ENCODE data around the gene TRPM1. TPM values are rescaled to one million over a fixed set of nuclear protein-coding genes. Genes with fewer than 3 reads are reported as not detected.
A peak's percentile ranks its signal among the peaks of the same experiment; 100 is the strongest.

The TRPM1 gene
- total RNA-seq, 6 donors from 2014 or later, result not detected

GRCh38 chr15:30991255-30992235 is 110.0 kb downstream of the TRPM1 start, which contains the start of gene MTMR10:
Gene MTMR10, minus strand, starts transcription at chr15:30991628. Its CDS starts 122 bp downstream, at chr15:30991506.
- WGBS, 2 donors, result 0 to 1% methylated on average over 12 to 82 of the region's 114 CpGs
- peaks cover 0 to 9% (median 0%) of the 10 kb centered on the region in 4 donors for H3K36me3 ChIP-seq
- peak within 1 kb of the TSS; percentile 92 to 99 (median 98) for H3K27ac ChIP-seq
- peak within 1 kb of the TSS; percentile 50 to 94 (median 74) for H3K4me3 ChIP-seq
- ATAC-seq (ENCODE audit: low FRiP score in 2 of 2), result peak; percentile 96 to 99
- no peaks in the 10 kb centered on the region for H3K9me3 ChIP-seq
- DNase-seq, result peak; percentile 76 to 97
- TF ChIP-seq POLR2A (IDR thresholded peaks at IDR 0.05) (peak in 3 of 4 donors; percentile 85 to 95 (median 93)), CTCF (IDR thresholded peaks at IDR 0.05) (peak in 2 of 6 experiments; percentile 19 to 26), POLR2AphosphoS5 (IDR thresholded peaks at IDR 0.05) (peak; percentile 65 to 86), EP300 (IDR thresholded peaks at IDR 0.05) (no peak)
- peaks cover 16 to 39% (median 26%) of the 10 kb centered on the region in 4 donors for H3K4me1 ChIP-seq
- no peaks in the 10 kb centered on the region for H3K27me3 ChIP-seq

DNA sequence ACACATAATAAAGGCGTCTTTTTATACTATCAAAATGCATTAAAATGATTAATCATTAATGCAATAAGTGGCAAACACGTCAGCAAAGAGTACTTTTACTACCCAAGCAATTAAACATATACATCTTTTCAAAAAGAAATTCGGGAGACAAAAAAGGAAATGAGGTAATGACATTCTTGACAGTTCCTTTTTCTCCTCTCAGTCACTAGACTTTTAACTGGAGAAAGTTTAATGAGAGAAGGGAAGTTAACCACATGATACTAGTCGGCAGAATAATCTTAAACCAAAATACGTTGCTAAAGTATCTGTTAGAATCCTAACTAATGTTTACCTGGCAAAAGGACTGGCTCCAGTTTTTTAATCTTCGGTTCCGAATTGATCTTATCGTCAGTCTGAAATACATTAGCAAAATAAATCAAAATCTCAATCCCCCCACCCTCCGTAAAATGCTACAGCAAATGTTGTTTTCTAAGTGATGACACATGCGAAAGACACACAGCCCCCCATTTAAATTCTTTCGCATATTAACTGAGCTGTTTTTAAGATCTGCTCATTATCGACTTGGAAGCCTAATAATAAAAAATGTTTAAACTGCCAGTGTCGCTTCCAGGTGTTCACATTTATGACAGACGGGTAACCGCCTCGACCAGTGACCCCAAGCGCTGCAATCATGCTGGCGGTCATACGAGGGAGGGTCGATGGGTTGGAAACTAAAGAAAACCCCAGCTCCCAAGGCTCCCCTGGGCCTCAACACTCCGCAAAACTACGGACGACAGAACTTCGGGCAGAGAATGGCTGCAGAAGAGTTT is 110.9 kb downstream of the TRPM1 start:
- peak; percentile 19 to 28 for ATAC-seq (ENCODE audit: low FRiP score in 2 of 2)

DNA sequence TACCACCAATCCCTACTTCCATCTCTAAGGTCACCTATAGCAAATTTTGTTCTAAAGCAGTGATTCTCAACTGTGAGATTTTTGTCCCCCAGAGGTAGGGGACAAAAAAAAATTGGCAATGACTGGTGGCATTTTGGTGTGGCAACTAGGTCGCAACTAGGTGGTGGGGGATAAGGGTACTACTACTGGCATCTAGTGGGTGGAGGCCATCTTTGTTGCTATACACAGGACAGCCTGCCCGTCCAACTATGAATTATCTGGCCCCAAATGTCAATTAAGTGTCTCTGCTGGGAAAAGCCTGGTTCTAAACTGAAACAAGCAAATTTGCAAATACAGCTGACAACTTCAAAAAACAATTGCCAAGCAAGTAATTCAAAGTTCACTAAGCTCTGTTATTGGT is 111.5 kb downstream of the TRPM1 start:
- Histone ChIP-seq H3K9me3 (no peaks in the 10 kb centered on the region), H3K4me1 (peaks cover 28 to 51% (median 37%) of the 10 kb centered on the region in 4 donors), H3K4me3 (peak overlapping the region in 3 of 4 donors; percentile 57 to 94 (median 91)), H3K36me3 (peaks cover 0 to 23% (median 5%) of the 10 kb centered on the region in 4 donors), H3K27me3 (no peaks in the 10 kb centered on the region), H3K27ac (peak overlapping the region in 3 of 4 donors; percentile 29 to 99 (median 92))
- WGBS, 2 donors, result 46 to 49% methylated on average over 2 of the region's 2 CpGs
- TF ChIP-seq CTCF (IDR thresholded peaks at IDR 0.05), result peak in 1 of 6 experiments; percentile 20
- TF ChIP-seq EP300 (IDR thresholded peaks at IDR 0.05), result no peak
- DNase-seq, result no peak
- ATAC-seq (ENCODE audit: low FRiP score in 2 of 2), result no peak

More for the DNA sequence above, 110.9 kb downstream of the TRPM1 start:
- WGBS, 2 donors, result 3 to 4% methylated on average over 20 to 24 of the region's 24 CpGs
- peaks cover 0 to 17% (median 5%) of the 10 kb centered on the region in 4 donors for H3K36me3 ChIP-seq
- TF ChIP-seq EP300 (IDR thresholded peaks at IDR 0.05) (no peak), POLR2AphosphoS5 (IDR thresholded peaks at IDR 0.05) (no peak), CTCF (IDR thresholded peaks at IDR 0.05) (no peak), POLR2A (IDR thresholded peaks at IDR 0.05) (no peak)
- no peak for DNase-seq
- H3K9me3 ChIP-seq, result no peaks in the 10 kb centered on the region
- H3K27me3 ChIP-seq, result no peaks in the 10 kb centered on the region
- H3K27ac ChIP-seq, result peak overlapping the region; percentile 92 to 99 (median 98)
- H3K4me1 ChIP-seq, result peaks cover 22 to 45% (median 31%) of the 10 kb centered on the region in 4 donors
- H3K4me3 ChIP-seq, result peak overlapping the region; percentile 50 to 94 (median 74)

DNA sequence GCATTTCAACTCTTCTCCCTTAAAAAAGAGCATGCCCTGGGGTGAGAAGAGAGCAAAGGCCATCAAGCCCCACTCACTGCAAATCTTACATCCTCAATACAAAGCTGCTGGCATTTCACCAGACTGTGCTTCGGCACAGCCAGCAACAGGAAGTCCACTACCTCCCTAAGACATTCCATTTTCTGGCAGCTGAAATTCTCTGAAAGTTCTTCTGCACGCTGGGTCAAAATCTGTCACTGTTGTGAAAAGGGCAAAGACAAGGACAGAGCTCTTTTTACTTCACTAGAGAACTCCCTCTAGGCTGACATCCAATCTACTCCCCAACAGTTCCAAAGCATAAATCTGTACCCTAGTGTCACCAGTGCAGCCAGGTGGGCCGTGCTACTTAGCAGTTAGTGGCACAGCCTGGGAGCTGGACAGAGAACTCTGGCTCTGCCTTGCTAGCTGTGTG is 116.4 kb downstream of the TRPM1 start:
- WGBS, 2 donors, result 15 to 30% methylated on average over 2 to 3 of the region's 3 CpGs
- H3K4me1 ChIP-seq, result peaks cover 47 to 62% (median 58%) of the 10 kb centered on the region in 4 donors

More for the DNA sequence above, 116.4 kb downstream of the TRPM1 start:
- ATAC-seq (ENCODE audit: low FRiP score in 2 of 2) (peak; percentile 37 to 51), DNase-seq (no peak)
- TF ChIP-seq POLR2A (IDR thresholded peaks at IDR 0.05) (no peak), EP300 (IDR thresholded peaks at IDR 0.05) (no peak), CTCF (IDR thresholded peaks at IDR 0.05) (no peak), POLR2AphosphoS5 (IDR thresholded peaks at IDR 0.05) (no peak)
- Histone ChIP-seq H3K27me3 (no peaks in the 10 kb centered on the region), H3K9me3 (no peaks in the 10 kb centered on the region), H3K36me3 (peaks cover 2 to 35% (median 10%) of the 10 kb centered on the region in 4 donors), H3K27ac (peak overlapping the region in 3 of 4 donors; percentile 19 to 67 (median 67)), H3K4me3 (peak overlapping the region in 1 of 4 donors; percentile 3)
